Ovary (tissue), 3 donors: ENCODE results near the gene MRPL34.

ENCODE experiments used
- POLR2A ChIP-seq: fragments of 450-650 bp; IDR thresholded peaks from one replicate; pipeline ENCODE4 v1.6.1; 2017; ENCODE audit warnings: antibody characterized with exemption, mild to moderate bottlenecking, moderate library complexity
- TF ChIP-seq, protein P1 (sequence below), 3 donors: fragments of 450-650 bp in 2 of 3; fragments of 200-600 bp in 1 of 3; IDR thresholded peaks; one replicate each; pipeline versions ENCODE4 v1.5.1 to v1.8.0; 2016 to 2022; ENCODE audit warnings: antibody characterized with exemption in 3 of 3, mild to moderate bottlenecking in 1 of 3
- donor health status: DM: no; HTN: no; CAD: no.

DNA sequence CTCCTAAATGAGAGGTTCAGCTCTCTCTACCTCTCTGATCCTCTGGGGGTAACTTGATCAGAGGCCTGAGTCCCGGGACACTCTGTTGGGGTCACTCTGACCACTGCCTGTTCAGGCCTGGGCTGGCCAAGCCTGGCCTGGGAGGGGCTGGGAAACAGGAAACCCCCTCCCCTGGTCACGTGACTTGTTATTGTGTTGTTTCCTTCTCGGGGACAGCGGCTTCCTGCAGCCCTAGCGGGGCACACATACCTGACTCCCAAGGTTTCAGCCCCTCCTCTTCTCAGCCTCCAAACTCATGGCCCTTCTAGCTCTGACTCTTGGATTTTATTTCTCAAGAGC is 41.1 kb upstream of the MRPL34 start, which contains the start of gene USHBP1:
- TF ChIP-seq, protein P1, sequence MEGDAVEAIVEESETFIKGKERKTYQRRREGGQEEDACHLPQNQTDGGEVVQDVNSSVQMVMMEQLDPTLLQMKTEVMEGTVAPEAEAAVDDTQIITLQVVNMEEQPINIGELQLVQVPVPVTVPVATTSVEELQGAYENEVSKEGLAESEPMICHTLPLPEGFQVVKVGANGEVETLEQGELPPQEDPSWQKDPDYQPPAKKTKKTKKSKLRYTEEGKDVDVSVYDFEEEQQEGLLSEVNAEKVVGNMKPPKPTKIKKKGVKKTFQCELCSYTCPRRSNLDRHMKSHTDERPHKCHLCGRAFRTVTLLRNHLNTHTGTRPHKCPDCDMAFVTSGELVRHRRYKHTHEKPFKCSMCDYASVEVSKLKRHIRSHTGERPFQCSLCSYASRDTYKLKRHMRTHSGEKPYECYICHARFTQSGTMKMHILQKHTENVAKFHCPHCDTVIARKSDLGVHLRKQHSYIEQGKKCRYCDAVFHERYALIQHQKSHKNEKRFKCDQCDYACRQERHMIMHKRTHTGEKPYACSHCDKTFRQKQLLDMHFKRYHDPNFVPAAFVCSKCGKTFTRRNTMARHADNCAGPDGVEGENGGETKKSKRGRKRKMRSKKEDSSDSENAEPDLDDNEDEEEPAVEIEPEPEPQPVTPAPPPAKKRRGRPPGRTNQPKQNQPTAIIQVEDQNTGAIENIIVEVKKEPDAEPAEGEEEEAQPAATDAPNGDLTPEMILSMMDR (IDR thresholded peaks at IDR 0.05) = no peak
- TF ChIP-seq POLR2A = no peak
